PFSK-1 (cell line): Measurements from ENCODE around the gene KAZN.

Source experiments
- SIN3A ChIP-seq: IDR thresholded peaks from 2 replicates; pipeline ENCODE4 v1.6.1; 2012; ENCODE audit warnings: mild to moderate bottlenecking, low read length, moderate library complexity, borderline replicate concordance; ENCODE audit not compliant: insufficient read depth
- TAF1 ChIP-seq: IDR thresholded peaks from 2 replicates; pipeline ENCODE4 v1.6.1; 2012; ENCODE audit warnings: low read length, control low read depth, borderline replicate concordance; ENCODE audit not compliant: insufficient read depth

DNA sequence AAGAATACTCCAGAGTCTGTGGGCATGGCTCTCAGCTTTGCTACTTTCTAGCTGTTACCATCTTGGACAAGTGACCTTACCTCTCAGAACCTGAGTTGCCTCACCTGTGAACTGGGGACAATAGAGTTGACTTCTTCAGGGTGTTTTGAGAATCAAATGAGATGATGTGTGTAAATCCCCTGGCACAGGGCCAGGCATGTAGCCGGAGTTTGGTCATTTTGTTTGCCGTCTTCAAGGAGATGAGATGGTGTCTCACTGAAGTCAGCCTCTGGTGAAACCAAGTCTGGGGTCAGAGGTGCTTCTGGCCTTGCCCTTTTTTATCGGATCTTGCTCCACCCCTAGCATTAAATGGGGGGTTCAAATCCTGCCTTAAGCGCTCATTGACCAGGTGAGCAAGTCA is 405.9 kb downstream of the KAZN start:
- TF ChIP-seq TAF1 (no peak), SIN3A (no peak)
